Frontal cortex (tissue), 4 donors: ENCODE results near the gene SERPINB12. TPM values are rescaled to one million over a fixed set of nuclear protein-coding genes. Genes with fewer than 3 reads are reported as not detected.

Experiments
- DNase-seq, 2 donors: peaks; one replicate each; pipeline ENCODE4 v3.0.0; 2012; ENCODE audit warnings: low spot score in 2 of 2
- FAIRE-seq: peaks from 2 replicates; lab custom pipeline; 2012; peaks lifted over from hg19 to GRCh38; lab: Jason Lieb, UNC
- total RNA-seq: library from RNA; depleted of rRNA; stranded (reverse); fragments of >200 nt; gene quantifications from one replicate; pipeline ENCODE4 v1.2.3, GENCODE V29; 2014
- donor health status: control.
- donor health status: control.
- donor health status: control.

Gene SERPINB12
- not detected for total RNA-seq

DNA sequence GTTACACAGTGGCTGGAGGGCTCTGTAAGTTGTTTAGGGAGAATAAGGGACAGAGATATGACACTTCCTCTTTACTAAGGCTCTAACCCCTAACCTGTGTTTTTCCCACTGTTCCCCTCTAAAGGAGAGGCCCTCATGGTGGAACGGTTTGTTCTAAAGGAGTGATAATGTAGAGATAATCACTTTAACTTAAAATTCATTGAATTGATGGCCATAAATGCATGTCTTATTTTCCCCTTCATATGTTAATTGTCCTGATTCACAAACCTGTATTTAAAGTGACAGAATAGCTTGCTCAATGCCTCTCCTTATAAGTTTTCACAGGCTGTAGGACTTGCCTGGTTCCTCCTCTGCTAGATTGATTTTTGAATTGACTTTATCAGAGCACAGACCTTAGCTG lies at the start of gene SERPINB12:
TSS of gene SERPINB12 (plus strand) at position 301 of the 400 bp plus-strand sequence. CDS start 13,791 bp downstream, outside the sequence.
- no peak for FAIRE-seq
- no peak for DNase-seq

DNA sequence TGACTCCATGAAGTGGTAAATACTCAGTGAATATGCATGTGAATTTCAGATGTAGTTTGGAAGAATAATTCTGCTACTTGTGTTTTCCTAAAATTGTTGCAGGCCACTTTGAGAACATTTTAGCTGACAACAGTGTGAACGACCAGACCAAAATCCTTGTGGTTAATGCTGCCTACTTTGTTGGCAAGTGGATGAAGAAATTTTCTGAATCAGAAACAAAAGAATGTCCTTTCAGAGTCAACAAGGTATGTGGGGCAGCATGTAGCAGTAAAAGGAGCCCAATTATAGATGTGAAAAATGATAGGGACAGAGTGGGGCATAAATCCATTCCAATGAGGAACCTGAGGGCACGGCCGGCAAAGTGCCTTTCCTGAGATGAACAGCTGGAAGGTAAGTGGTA lies 49.3 kb upstream of the SERPINB12 start:
- DNase-seq (no peak), FAIRE-seq (no peak)

DNA sequence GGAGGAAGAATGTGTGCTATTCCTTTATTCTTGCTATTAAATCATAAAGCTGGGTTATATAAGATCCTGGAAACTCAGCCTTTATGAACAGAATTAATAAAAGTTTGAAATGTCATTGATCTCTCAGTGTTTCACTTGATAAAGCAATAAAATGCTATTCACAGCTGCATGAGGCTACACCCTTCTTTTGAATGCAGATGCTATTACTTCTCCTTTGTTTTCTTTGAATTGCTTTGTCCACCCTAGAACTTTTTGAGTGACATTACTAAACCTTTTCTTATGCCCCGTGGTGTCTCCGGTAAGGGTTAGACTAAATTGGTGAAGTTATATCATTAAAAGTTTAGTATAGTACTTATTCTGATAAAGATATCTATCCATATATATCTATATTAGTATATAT lies 46.5 kb upstream of the SERPINB12 start:
- no peak for FAIRE-seq

DNA sequence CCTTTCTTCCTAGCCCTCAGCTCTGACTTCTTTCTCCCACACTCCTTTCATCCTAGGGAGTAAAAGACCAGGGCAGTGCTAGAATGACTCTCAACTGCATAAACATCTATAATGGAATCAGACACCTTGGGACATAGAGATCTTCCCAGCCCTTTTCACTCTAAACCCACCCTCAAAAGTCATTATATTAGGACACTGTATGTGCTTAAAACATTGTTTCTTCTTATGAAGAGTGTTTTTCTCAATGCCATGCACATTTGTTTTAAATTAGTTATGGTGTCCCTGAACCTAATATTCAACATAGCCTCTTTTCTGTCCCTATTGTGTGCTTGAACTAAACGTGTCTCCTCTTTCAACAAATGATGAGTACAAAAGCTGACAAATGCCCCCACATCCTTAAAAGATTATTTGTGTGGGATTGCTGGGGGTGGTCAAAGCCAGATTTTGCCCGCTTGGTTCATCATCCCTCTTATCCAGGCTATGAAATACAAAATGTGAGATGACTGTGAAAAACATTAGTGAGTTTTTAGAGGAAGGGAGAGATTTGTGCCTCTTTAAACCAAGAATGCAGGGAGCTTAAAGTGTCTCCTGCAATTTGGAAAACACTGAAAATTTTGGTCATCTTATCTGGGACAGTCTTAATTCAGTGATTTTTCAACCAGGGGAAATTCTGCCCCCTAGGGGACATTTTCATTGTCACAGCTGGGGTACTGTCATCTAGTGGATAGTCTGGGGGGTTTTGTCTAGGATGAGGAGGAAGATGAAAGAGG lies 36.4 kb upstream of the SERPINB12 start:
- DNase-seq (no peak), FAIRE-seq (no peak)

More for the DNA sequence above, 46.5 kb upstream of the SERPINB12 start:
- DNase-seq = no peak

DNA sequence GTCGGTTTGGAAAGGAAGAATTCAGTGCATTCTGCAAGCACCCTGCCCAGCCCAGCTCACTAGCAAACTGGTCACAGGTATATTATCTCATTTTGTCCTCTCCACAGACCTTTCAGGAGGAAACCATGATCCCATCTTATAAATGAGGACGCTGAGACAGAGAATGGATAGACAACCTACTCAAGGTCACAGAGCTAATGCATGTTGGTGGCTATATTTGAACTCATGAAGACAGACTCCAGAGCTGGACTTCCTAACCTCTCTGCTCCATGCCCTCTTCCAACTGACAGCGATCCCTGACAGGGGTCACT lies 35.9 kb upstream of the SERPINB12 start:
- FAIRE-seq (no peak), DNase-seq (no peak)

DNA sequence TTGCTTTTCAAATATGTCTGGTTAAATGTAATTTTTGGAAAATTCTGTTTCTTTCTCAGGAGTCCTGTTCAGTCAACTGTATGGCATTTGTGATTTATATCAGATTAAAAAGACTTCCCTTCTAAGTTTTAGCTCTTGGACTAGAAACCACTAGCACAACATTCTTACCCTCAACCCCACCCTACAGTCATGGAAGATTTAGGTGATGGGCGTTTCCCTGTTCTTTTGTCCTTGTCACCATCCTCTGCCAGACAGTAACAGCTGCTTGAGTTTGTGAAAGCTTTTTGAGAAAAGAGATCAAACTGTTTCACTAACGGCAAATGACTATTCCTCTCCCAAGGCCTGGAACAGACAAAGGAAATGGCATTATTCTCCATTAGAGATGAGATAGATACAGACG lies 33.6 kb upstream of the SERPINB12 start:
- FAIRE-seq (no peak), DNase-seq (no peak)

- no peak for FAIRE-seq
- peak in 1 of 2 donors; percentile 12 for DNase-seq
Measured at GRCh38 chr18:63511285-63511684, 30.9 kb upstream of the SERPINB12 start.

GRCh38 chr18:63514326-63514725 lies 27.8 kb upstream of the SERPINB12 start:
- DNase-seq (no peak), FAIRE-seq (no peak)

GRCh38 chr18:63514888-63515678 lies 27.1 kb upstream of the SERPINB12 start:
- FAIRE-seq = no peak
- no peak for DNase-seq

GRCh38 chr18:63515801-63516200 lies 26.4 kb upstream of the SERPINB12 start:
- no peak for DNase-seq
- peak; percentile 64 for FAIRE-seq

DNA sequence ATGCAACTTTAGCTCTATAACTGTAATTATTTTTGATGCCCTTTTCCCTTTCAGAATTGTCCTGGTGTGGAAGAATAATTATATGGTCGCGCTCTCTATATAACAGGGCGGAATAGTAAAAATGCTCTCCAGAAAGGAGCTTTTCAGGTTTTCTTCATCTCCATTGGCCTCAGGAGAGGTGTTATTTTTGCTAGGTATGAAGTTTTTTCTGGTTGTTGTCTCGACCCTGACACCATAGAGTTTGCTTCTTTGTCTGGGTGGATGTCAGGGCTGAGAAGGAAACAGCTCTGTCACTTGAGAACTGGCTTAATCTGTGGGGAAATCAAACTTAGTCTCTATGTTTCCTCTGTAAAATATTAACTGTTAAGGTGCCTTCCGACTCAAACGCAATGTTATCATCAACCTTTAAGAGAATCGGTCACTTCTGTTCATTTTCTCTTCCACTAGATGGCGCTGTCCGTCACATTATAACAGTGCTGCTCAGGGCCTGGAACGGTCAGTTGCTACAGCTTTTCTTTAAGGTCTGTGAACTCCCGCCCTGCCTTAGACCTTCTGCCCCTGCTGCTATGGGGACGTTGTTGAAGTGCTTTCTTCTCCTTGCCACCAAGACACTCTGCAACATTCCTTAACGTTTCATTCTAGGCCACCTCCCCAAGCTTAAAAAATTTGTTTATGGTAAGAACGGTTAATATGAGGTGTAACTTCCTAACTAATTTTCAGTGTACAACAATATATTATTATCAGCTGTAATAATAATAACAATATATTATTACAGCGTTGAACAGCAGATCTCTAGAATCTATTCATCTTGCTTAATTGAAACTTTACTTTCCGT lies 23.8 kb upstream of the SERPINB12 start:
- peak; percentile 9 to 20 for DNase-seq
- no peak for FAIRE-seq

DNA sequence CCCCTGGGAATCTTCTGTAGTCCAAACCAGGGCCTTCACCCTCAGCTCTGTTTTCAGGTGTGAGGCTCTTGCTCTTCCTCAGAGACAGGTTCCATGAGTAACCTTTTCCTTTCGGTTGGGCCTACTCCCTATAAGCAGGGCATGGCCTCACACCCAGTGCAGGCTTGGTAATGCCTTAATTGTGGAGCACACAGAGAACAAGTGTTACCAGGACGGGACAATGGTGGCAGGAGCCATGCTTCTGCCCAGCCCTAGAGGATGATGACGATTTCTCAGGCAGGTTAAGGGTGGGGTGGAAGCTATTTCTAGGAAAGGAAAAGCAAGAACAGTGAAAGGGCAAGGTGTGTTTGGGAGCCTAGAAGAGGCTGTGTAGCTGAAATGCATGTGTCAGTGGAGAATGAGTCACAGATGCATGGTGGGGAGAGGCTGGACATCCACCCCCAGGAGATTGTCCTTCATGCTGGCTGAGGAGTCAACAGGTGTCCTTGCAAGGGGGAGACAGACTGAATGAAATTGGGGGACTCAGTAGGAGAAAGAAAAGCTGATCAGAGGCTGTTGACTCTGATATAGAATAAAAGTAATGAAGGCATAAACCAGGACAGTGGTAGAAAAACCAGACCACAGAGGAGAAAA lies 22.0 kb upstream of the SERPINB12 start:
- FAIRE-seq (no peak), DNase-seq (no peak)

DNA sequence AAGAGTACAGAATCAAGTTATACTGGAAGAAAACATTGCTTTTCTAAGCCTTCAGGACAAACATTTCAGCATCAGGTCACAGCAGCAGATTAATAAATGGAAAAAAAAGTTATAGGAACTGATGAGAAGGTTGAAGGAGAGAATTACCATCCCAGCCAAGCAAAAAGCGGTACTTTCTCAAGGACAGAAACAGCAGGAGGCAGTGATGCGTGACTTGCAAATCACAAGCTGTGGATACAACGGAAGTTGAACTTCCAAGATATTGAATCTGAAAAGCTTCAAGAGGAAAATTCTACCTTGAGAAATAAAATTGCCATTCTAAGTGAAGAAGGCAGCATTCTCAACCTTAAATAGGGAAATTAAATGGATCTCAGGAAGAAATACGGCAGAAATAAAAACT lies 18.5 kb upstream of the SERPINB12 start:
- DNase-seq = no peak
- no peak for FAIRE-seq

DNA sequence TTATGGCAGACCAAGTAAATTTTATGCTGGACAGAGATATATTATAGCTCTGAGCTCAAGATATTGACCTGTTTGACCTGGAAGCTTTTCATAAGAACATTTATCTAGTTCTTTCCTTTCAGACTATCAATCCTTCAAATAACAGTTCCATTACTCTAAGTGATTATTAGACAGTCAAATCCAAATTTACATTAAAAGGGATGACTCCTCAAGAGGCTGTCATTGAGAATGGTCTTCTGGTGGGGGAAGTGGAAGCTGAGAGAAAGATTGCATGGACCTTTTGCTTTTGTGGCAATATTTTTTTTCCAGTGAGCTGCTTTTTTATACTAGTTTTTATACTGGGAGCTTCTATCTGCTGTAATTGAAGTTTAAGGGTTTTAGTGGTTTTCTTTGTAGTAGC lies 14.9 kb upstream of the SERPINB12 start:
- FAIRE-seq (no peak), DNase-seq (no peak)

DNA sequence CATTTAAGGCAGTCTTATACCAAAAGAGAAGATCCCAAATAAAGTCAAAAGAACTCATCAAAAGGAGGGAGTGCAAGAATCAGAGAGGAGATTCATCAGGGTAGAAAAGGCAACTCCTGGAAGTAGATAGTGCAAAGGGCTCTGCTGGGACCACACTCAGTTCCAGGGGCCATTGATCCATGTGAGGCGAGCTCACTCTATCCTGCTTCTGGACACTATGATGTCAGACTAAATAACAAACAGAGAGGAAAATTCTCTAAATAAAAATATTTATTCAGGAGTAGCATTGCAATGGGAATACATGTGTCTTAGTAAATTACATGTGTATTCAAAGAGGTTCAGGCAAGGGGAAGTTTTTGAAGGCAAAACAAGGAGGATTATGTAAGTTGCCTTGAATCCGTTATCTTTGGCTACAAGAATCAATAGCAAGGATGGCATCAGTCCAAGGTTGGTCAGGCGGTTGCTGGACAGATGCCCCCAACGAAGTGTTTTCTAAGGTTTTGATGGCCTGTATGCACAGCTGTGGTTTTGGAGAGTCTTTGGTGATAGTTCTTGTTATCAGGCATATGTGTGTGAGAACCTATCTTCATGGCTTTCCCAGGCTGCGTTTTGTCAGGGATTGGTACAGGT lies 13.2 kb upstream of the SERPINB12 start:
- no peak for DNase-seq
- FAIRE-seq = no peak

DNA sequence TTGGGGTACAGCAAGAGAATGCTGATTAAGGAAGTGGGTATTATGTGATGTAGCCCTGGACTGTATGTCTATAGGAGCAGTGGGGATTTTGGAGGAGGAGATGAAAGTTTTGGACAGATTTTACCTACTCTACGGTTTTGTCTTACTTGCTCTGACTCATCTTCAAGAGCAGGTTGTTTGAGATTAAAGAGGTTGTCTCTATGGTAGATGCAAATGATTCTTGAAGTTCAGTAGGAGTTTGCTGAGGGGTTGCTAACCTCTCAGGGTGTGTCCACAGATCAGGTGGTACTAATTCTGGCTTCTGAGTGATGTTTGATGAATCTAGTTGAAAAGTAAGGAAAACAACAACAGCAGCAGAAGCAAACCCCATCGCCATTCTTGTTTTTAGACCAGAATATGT lies 9.7 kb upstream of the SERPINB12 start:
- no peak for FAIRE-seq

DNA sequence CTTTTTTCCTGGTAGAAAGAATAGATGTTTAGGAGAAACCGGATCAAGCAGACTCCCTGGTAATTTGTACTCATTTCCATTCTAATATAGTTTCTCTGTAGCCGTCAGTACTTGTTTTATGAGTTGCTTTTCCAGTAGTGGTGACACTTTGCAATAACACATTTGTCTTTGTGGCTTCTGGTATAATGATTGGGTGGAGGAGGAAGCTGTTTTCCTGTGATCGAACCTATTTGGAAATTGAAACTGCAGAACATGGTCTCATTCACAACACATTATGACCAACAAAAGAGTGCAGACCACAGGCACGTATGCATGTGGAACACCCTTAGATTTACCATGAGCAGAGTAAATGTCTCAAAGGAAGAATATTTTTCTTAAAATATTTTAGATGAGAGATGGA lies 7.6 kb upstream of the SERPINB12 start:
- DNase-seq = no peak
- no peak for FAIRE-seq

More for the DNA sequence above, 9.7 kb upstream of the SERPINB12 start:
- no peak for DNase-seq

DNA sequence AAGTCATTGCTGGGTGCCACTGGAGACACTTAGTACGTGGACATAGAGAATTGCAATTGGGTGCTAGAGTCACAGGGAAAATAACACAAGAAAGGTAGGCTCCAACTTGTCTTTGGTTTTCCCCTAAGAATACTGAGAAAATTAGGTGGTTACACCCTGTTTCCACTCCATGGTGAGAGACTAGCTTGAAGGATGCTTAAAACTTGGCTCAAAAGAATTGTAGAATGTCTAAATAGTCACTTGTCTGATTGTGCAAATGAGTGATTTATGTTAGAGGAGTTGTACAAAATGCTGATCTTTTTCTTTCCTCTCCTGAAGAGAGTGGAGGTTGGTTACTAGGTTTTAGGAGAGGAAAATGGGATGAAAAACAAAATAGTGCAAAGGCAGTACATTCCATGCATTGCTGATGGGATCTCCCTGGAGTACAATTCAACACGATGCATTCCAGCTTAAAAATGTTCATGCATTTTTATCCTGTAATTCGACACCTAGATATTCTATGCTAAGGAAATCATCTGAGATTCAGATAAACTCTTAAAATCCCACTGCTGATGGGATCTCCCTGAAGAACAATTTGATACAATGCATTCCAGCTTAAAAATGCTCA lies 2.2 kb upstream of the SERPINB12 start:
- FAIRE-seq = no peak
- no peak for DNase-seq

- no peak for DNase-seq
- FAIRE-seq = no peak
Measured at GRCh38 chr18:63544017-63544416, 1.8 kb downstream of the SERPINB12 start.
